ENCODE data around the gene OPN1LW. TPM values are rescaled to one million over a fixed set of nuclear protein-coding genes. Genes with fewer than 3 reads are reported as not detected.
"Not testable (repeated sequence)": the region's sequence is repeated elsewhere in the genome, so short reads cannot be mapped to it uniquely, and the experiment has no call there.

Gene OPN1LW
- total RNA-seq (not detected), polyA plus RNA-seq (not detected), total RNA-seq (0 reads per million in 6 experiments)

DNA sequence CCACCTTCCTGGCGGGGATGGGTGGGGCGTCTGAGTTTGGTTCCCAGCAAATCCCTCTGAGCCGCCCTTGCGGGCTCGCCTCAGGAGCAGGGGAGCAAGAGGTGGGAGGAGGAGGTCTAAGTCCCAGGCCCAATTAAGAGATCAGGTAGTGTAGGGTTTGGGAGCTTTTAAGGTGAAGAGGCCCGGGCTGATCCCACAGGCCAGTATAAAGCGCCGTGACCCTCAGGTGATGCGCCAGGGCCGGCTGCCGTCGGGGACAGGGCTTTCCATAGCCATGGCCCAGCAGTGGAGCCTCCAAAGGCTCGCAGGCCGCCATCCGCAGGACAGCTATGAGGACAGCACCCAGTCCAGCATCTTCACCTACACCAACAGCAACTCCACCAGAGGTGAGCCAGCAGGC lies at the start of gene OPN1LW:
Gene OPN1LW, plus strand, starts transcription at position 234 of the 400 bp plus-strand sequence. Its CDS starts 41 bp downstream, at position 275.
- POLR2A ChIA-PET, H3K4me3 Mint-ChIP-seq, H3K36me3 Mint-ChIP-seq: not testable (repeated sequence)

DNA sequence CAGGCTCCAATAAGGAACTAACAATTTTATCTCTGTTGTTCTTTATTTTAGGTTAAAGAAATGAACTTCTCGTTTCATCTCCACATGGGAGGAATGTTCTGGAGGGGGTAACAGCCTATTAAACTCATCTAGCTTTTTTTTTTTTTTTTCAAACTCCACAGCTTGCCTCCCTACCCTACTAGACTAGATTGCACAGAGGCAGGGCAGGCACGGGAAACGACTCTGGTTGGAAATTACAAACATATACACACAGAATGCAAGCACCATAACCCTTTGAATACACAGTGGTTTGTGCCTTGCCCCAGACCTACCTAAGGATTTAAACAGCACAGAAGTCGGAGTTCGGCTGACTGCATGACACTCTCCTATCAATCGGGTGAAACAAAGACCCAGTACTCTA lies 49.2 kb upstream of the OPN1LW start:
- peak overlapping the region; percentile 90 to 97 (median 94) for H3K4me3 Mint-ChIP-seq
- H3K36me3 Mint-ChIP-seq, result peaks cover 0 to 12% (median 0%) of the 10 kb centered on the region in 3 donors
- POLR2A ChIA-PET, result interaction anchor here (0.6 to 1.7 kb wide), 7 partner anchors 44 to 285 kb away, joined by 3 to 6 read pairs (median 4); partner anchors contain the start of genes EMD and HCFC1
- peak overlapping the region; percentile 38 to 98 (median 85) for H3K27ac Mint-ChIP-seq
- DNase-seq, result no peak
- H3K4me1 Mint-ChIP-seq, result peaks cover 17 to 67% (median 51%) of the 10 kb centered on the region in 4 donors
- no peaks in the 10 kb centered on the region for H3K27me3 Mint-ChIP-seq
- ATAC-seq, result no peak
- no peaks in the 10 kb centered on the region for H3K9me3 Mint-ChIP-seq

More for the DNA sequence above, at the start of gene OPN1LW:
- H3K9me3 Mint-ChIP-seq, H3K27ac Mint-ChIP-seq, ATAC-seq, H3K27me3 Mint-ChIP-seq, H3K4me1 Mint-ChIP-seq, DNase-seq: not testable (repeated sequence)

- Mint-ChIP-seq H3K9me3 (no peaks in the 10 kb centered on the region), H3K27me3 (no peaks in the 10 kb centered on the region)
- ATAC-seq, result no peak
Measured at GRCh38 chrX:154096140-154097002, 47.7 kb upstream of the OPN1LW start.

GRCh38 chrX:154097003-154097588 lies 46.9 kb upstream of the OPN1LW start:
- ATAC-seq (peak; percentile 37 to 40), DNase-seq (peak; percentile 55 to 87 (median 70))
- H3K4me3 Mint-ChIP-seq, result peak overlapping the region; percentile 90 to 97 (median 94)
- peaks cover 0 to under 1% (median 0%) of the 10 kb centered on the region in 5 donors for H3K27me3 Mint-ChIP-seq
- peak overlapping the region; percentile 92 to 99 (median 96) for H3K27ac Mint-ChIP-seq
- H3K4me1 Mint-ChIP-seq, result peaks cover 11 to 50% (median 39%) of the 10 kb centered on the region in 4 donors
- no peaks in the 10 kb centered on the region for H3K36me3 Mint-ChIP-seq
- no peaks in the 10 kb centered on the region for H3K9me3 Mint-ChIP-seq
- POLR2A ChIA-PET, result interaction anchor here (0.6 to 1.8 kb wide), 10 partner anchors 14 to 301 kb away, joined by 3 to 7 read pairs (median 4); partner anchors contain the start of genes HCFC1, IRAK1 and RPL10

More at GRCh38 chrX:154096140-154097002, 47.7 kb upstream of the OPN1LW start:
- Mint-ChIP-seq H3K4me1 (peaks cover 11 to 57% (median 43%) of the 10 kb centered on the region in 4 donors), H3K4me3 (peak overlapping the region; percentile 90 to 97 (median 94)), H3K36me3 (no peaks in the 10 kb centered on the region), H3K27ac (peak overlapping the region; percentile 92 to 99 (median 96))
- DNase-seq, result peak in 2 of 10 donors; percentile 13 to 19
- POLR2A ChIA-PET, result interaction anchor here (0.5 to 1.8 kb wide), 11 partner anchors 13 to 302 kb away, joined by 3 to 7 read pairs (median 4); partner anchors contain the start of genes HCFC1, IRAK1 and RPL10

DNA sequence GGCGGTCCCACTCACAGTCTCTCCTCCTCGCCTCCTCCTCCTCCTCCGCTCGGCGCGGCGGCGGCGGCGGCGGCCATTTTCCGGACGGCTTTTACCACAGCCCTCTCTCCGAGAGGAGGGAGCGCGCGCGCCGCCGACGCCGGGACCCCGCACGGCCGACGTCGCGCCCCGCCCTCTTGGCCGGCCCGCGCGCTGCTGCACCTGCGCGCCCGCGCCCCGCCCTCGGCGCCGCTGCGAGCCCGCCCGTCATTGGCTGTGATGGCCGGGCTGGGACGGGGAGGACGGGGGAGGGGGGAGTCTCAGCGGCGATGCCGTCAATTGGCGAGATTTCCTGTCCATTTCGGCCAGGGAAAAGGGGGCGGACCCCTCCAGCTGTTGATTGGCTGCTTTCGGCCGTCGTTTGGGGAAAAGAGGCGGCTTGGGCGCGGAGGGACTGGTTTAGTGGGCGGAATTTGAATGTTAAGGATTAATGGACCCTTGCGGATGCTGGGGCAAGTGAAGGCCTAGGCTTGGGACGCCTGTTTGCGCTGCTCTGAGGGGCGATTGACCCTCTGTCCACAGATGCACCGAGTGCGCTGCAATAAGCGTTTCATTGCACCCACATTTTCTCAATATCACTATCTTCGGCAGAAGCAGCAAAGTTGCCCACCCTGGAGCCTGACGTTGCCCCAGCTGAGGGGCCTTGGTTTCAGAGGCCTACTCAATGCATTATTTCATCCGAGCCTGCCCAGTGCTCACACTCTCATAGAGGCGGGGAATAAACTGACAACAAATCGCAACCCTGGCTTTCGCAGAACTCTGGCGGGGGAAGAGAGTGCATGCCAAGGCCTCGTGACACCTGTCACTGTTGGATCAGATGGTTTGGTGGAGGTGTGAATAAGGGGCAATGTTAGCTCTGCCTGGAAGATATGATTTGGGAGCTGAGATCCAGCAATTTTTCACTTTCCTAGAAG lies 46.2 kb upstream of the OPN1LW start, which contains the start of gene MECP2:
Gene MECP2, minus strand, starts transcription at position 129 of the 953 bp plus-strand sequence.
- H3K36me3 Mint-ChIP-seq, result no peaks in the 10 kb centered on the region
- peak; percentile 82 to 88 for ATAC-seq

DNA sequence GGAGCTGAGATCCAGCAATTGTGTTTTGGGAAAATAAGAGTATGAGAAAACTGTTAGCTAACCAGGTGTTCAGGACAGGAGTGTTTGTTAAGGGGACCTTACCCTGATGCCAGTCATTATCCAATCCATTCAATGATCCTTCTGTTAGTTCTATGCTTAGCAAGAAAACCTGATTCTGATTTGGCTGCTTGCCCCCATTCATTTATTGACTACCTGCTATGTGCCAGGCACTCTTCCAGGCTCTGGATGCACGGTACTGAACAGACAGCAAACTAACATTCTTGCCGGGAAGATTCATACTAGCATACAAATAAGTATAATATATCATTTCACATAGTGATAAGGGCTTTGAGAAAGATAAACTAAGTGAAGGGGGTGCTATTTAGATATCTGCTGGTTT lies 45.5 kb upstream of the OPN1LW start:
- peak overlapping the region in 9 of 10 donors; percentile 80 to 94 (median 92) for H3K27ac Mint-ChIP-seq
- POLR2A ChIA-PET, result interaction anchor here (0.6 to 1.6 kb wide), 2 partner anchors 25 to 82 kb away, joined by 3 to 5 read pairs; no protein-coding TSS in a partner anchor
- ATAC-seq (no peak), DNase-seq (no peak)
- H3K36me3 Mint-ChIP-seq, result no peaks in the 10 kb centered on the region
- H3K4me3 Mint-ChIP-seq, result peak overlapping the region in 9 of 10 donors; percentile 78 to 95 (median 84)
- no peaks in the 10 kb centered on the region for H3K9me3 Mint-ChIP-seq
- peaks cover 0 to 2% (median 0%) of the 10 kb centered on the region in 5 donors for H3K27me3 Mint-ChIP-seq
- H3K4me1 Mint-ChIP-seq, result peaks cover 11 to 37% (median 28%) of the 10 kb centered on the region in 4 donors

More for the DNA sequence above, 46.2 kb upstream of the OPN1LW start, which contains the start of gene MECP2:
- Mint-ChIP-seq H3K27ac (peak within 1 kb of the TSS; percentile 92 to 99 (median 96)), H3K27me3 (peaks cover 0 to 2% (median 0%) of the 10 kb centered on the region in 5 donors), H3K4me1 (peaks cover 11 to 42% (median 32%) of the 10 kb centered on the region in 4 donors), H3K9me3 (no peaks in the 10 kb centered on the region), H3K4me3 (peak within 1 kb of the TSS; percentile 90 to 97 (median 94))
- POLR2A ChIA-PET, result interaction anchor here (0.5 to 1.8 kb wide), 9 partner anchors 9 to 300 kb away, joined by 3 to 7 read pairs (median 5); partner anchors contain the start of genes HCFC1, IRAK1 and RPL10
- DNase-seq, result peak; percentile 75 to 91 (median 85)

DNA sequence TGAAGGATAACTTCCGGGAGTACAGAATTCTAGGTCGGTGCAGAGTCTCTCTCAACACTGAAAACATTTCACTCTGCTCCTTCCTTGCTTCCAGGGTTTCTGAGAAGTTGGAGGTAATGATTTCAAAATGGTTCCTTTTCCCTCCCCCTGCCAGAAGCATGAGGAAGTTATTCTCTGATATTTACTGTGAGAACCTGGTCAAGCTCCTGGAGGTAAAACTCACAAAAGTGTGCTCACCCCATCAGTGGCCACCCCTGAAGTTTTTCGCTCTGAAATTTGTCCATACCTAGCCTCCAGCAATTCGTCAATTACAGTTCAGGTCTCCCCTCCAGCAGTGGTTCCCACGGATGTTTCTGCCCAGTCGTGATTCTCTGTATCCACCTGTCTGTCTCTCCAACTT lies 30.3 kb upstream of the OPN1LW start:
- DNase-seq (no peak), ATAC-seq (no peak)
- Mint-ChIP-seq H3K36me3 (no peaks in the 10 kb centered on the region), H3K9me3 (no peaks in the 10 kb centered on the region), H3K4me3 (no peak overlapping the region), H3K4me1 (no peaks in the 10 kb centered on the region), H3K27ac (no peak overlapping the region), H3K27me3 (no peaks in the 10 kb centered on the region)
- POLR2A ChIA-PET, result no interaction called here

GRCh38 chrX:154114652-154115051 lies 29.4 kb upstream of the OPN1LW start:
- no peaks in the 10 kb centered on the region for H3K36me3 Mint-ChIP-seq
- no peaks in the 10 kb centered on the region for H3K27me3 Mint-ChIP-seq
- POLR2A ChIA-PET, result no interaction called here
- H3K27ac Mint-ChIP-seq, result peak overlapping the region in 1 of 10 donors; percentile 46
- DNase-seq (no peak), ATAC-seq (no peak)
- no peaks in the 10 kb centered on the region for H3K9me3 Mint-ChIP-seq
- no peak overlapping the region for H3K4me3 Mint-ChIP-seq
- H3K4me1 Mint-ChIP-seq, result no peaks in the 10 kb centered on the region

DNA sequence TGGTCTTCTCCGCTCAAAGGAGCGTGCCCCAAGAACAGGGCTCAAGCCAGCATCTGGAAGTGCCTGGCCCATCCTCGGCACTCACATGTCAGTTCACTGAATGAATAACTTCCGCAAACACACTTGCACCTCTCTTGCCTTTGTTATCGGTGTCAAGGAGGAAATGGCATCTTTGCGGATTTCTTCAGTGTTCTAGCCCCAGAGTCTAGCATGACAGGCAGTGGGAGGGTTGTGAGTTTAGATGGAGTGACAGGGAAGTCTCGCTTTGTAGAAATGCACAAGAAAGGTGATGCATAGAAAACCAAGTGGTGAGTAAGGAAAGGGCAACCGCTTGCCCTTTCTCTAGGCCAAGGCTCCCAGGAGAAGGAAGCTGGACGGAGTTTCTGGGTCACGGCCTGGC lies 29.0 kb upstream of the OPN1LW start:
- DNase-seq (no peak), ATAC-seq (no peak)
- Mint-ChIP-seq H3K27ac (peak overlapping the region in 1 of 10 donors; percentile 46), H3K27me3 (no peaks in the 10 kb centered on the region), H3K4me1 (no peaks in the 10 kb centered on the region), H3K36me3 (no peaks in the 10 kb centered on the region), H3K4me3 (no peak overlapping the region), H3K9me3 (peaks cover 0 to 2% (median 0%) of the 10 kb centered on the region in 9 donors)
- POLR2A ChIA-PET, result no interaction called here

DNA sequence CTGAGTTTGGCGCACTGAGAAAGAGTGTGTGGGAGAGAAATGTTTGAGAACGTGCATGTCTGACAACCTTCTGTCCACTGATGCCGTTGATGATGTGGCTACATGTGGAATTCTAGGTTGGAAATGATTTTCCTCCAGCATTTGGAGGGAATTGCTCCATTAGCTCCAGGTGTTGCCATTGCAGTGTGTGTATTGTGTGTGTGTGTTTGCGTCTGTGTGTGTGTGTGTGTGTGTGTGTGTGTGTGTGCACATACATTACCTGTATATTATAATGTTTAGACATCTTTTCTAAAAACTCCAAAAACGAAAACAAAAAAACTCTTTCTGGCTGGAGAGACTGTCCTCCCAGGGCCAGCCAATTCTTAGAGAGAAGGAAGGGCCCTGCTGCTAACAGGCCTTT lies 28.3 kb upstream of the OPN1LW start:
- Mint-ChIP-seq H3K4me3 (no peak overlapping the region), H3K4me1 (no peaks in the 10 kb centered on the region), H3K27ac (no peak overlapping the region), H3K36me3 (no peaks in the 10 kb centered on the region), H3K27me3 (no peaks in the 10 kb centered on the region), H3K9me3 (peaks cover 0 to 8% (median 0%) of the 10 kb centered on the region in 9 donors)
- POLR2A ChIA-PET, result no interaction called here
- no peak for DNase-seq
- no peak for ATAC-seq

- Mint-ChIP-seq H3K27ac (peak overlapping the region in 2 of 10 donors; percentile 18 to 57), H3K27me3 (no peaks in the 10 kb centered on the region), H3K4me3 (no peak overlapping the region), H3K4me1 (no peaks in the 10 kb centered on the region), H3K36me3 (no peaks in the 10 kb centered on the region), H3K9me3 (peaks cover 0 to 8% (median 0%) of the 10 kb centered on the region in 9 donors)
- DNase-seq (no peak), ATAC-seq (no peak)
- POLR2A ChIA-PET, result no interaction called here
Measured at GRCh38 chrX:154116426-154117211, 27.4 kb upstream of the OPN1LW start.
